DMS 273 (cell line): ENCODE results near the gene BPI.
"Not testable (repeated sequence)": the region's sequence is repeated elsewhere in the genome, so short reads cannot be mapped to it uniquely, and the experiment has no call there.

Experiments
- DNase-seq: peaks from one replicate; lab custom pipeline; 2025; ENCODE audit not compliant: unreplicated experiment; lab: John Stamatoyannopoulos, UW

The BPI gene

DNA sequence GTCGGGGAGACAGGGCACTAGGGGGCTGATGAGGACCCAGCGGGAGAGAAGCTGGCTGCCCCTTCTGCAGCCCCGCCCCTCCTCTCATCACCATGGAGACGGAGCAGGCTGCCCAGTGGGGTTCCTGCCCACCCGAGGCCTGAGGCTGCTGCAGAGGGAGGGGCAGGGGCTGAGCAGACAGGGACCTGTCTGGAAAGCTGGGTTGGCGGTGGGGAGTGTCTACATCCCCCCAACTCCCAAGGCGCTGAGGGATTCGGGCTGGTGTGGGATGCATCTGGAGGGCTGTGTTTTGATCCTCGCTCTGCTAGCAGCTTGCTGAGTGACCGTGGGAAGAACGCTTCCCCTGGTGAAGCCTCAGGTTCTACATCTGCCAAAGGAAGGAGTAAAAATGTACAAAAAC, 1.2 kb upstream of the BPI start:
- DNase-seq = no peak

DNA sequence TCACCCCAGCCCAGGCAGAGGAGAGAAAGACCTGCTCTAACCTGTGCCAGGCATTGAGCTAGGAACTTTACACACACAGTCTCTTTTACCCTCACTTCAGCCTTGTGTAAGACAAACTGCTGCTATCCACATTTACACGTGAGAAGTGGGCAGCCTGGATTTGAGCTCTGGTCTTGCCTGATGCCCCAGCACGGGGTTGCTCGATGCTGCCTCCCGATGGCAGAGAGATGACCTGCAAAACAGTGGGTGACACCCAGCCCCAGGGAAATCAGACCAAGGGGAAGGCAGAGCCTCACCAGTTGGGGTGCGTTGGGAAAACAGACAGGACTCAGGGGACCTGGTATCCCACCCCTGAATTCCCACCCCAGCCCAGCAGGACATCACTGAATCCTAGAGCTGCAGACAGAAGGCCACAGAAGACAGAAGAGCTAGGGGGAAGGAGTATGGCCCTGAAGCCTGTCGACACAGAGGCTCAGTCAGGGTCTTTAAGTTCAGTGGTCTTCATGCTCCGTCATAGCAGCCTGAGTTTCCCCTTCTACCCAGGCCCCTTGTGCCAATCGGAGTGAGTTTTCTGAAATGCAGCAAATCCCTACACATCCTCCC, 990 bp downstream of the BPI start:
- peak; percentile 75 for DNase-seq

DNA sequence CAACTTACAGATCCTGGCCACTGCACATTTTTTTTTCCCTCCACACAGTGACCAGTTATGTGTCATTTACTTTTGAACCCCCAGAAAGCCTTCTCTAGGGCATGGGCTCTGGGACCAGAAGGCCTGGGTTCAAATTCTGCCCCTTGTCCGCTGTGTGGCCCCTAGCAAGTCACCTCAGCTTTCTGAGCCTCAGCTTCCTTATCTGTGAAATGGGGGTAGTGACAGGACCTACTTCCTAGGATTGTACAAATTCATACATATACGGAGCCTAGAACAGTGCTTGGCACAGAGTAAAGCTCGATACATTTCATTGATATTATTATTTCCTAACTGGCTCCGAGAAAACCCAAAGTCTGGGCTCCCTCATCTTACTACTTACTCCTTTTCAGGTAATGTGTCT, 1.6 kb downstream of the BPI start:
- no peak for DNase-seq

DNA sequence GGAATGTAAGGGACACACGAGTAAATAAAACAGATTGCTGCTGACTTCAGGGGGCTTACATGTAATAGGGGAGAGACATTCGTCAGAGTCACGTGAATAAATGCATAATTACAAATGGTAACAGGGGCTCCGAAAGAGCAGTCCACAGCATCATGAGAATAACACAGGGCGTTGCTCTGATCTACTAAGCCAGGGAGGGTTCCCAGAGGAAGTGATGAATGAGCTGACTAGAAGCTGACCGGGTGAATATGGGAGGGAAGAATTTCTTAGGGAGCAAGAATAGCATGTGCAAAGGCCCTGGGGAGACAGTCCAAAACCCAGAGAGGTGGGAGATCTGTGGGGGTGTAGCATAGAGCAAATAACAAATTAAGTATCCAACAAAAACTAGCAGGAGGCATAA, 2.4 kb downstream of the BPI start:
- DNase-seq = no peak

DNA sequence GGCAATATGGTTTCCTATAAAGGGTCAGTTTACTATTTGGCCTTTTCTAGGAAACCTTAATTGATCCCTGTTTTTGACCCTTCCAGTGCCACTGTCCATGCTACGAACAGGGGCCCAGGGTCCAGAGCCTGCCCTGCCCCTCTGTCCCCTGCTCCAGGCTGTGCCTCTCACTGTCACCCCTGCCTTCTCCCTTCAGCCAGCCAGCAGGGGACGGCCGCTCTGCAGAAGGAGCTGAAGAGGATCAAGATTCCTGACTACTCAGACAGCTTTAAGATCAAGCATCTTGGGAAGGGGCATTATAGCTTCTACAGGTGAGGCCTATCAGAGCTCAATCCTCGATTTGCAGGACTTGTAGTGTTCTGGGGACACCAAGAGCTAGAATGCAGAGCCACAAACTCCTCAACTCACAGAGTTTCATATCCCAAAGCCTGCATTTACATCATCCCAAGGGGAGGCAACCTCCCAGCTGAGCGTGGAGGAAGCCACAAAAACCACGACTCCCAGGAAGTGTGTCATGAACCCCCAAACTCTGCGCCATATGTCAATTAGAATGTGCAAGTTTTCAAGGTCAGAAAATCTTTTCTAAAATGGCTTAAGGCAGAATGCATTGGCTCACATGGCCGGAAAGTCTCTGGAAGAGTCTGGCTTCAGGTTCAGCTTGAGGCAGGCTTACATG, 3.6 kb downstream of the BPI start:
- DNase-seq = no peak

DNA sequence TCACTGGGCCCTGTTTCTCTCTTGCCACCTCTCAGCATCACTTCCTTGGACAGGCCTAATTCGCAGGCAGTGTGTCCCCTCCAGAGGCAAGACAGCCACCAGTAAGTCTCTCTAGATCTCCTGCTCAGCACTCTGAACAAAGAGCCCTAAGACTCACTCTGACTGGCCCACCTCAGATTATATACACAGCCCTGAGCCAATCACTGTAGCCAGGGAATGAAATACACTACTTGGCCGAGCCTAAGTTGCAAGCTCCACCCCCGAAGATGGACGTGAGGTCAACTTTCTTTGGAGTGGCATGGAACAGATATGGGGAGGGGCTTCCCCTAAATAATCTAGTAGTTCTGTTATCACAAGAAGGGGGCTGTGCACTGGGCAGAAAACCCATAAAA, 4.1 kb downstream of the BPI start:
- no peak for DNase-seq

DNA sequence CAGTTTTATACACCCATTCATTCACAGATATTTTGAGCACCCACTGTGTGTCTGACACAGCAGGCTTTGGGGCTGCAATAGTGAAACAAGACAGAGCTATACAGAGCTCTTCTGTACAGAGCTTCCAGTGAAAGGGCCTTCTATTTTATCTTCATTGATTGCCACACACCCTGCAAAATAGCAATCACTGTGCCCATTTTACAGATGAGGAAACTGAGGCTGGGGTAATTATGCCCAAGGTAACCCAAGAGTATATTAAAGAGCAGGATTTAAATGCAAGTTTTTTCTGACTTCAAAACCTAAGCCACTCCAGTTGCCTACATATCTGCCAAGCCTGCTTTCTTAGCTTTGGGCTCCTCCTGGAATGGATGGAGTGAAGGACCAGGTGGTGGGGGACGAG, 4.5 kb downstream of the BPI start:
- DNase-seq = no peak

DNA sequence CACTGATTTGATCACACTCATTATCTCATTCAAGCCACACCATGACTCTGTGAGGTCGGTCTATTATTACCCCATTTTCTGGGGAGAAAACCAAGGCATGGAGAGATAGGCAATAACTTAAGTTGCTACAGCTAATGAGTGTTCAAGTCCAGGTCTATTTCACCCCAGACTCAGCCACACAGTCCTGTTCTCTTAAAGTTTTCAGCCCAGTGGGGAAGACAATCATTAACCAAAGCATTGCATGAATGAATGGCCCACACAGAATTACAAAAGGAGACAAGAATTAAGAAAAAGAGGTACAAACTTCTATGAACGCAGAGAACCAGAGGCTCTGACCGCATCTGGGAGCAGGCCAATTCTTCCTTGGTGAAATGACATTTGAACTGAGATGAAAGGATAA, 7.1 kb downstream of the BPI start:
- DNase-seq = no peak

DNA sequence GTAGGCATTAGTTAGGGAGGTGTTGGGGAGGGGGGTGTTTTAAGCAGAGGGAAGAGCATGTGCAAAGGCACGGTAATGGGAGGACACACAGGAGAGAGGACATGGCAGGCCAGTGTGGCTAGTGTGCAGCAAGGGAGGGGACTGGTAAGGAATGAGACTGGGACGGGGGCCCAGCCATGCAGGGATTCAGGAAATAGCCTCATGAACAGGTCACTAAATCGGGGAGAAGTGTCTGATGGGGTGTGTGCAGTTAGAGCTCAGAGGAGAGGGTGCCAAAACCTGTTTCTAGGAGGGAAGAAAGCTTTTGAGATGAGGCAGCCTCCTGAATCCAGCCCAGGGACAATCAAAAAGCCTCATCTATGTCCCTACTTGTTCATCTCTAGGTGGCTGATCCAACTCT, 7.5 kb downstream of the BPI start:
- no peak for DNase-seq

DNA sequence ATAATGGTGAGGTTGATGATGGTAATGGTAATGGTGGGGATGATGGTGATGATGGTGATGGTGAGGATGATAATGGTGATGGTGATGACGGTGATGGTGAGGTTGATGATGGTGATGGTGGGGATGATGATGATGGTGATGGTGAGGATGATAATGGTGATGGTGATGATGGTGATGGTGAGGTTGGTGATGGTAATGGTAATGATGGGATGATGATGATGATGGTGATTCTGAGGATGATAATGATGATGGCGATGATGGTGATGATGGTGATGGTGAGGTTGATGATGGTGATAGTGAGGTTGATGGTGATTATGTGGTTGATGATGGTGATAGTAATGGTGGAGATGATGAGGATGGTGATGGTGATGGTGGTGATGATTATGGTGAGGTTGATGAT, 9.7 kb downstream of the BPI start:
- DNase-seq = no peak

DNA sequence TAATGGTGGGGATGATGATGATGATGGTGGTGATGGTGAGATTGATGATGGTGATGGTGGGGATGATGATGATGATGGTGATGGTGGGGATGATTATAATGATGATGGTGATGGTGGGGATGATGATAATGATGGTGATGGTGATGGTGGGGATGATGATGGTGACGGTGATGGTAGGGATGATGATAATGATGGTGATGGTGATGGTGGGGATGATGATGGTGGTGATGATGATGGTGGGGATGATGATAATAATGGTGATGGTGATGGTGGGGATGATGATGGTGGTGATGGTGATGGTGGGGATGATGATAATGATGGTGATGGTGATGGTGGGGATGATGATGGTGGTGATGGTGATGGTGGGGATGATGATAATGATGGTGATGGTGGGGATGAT, 10.4 kb downstream of the BPI start:
- not testable (repeated sequence) for DNase-seq

DNA sequence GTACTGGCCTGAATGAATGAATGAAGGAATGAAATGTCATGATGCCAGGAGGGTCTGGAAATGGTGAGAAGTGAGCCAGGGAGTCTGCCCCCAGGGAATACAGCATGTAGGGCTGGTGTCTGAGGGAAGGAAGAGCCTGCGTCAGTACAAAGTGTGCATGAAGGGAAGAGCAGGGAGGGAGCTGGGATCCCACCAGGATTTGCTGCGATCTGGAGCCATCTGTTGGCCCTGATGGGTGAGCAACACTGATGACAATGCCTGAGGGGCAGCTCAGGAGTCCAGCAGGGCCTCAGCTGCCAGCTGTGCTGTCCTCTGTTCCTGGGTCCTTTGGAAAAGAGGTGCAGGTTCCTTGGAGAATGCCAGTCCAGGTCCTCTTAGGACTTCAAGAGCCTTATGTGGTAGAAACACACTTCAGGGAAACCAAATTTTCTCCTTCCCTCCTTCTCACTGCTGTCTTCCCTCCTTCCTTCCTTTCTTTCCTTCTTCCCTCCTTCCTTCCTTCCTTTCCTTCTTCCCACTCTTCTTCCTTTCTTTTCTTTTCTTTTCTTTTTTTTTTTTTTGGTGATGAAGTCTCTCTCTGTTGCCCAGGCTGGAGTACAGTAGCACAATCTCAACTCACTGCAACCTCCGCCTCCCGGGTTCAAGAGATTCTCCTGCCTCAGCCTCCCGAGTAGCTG, 11.5 kb downstream of the BPI start:
- peak; percentile 62 for DNase-seq

DNA sequence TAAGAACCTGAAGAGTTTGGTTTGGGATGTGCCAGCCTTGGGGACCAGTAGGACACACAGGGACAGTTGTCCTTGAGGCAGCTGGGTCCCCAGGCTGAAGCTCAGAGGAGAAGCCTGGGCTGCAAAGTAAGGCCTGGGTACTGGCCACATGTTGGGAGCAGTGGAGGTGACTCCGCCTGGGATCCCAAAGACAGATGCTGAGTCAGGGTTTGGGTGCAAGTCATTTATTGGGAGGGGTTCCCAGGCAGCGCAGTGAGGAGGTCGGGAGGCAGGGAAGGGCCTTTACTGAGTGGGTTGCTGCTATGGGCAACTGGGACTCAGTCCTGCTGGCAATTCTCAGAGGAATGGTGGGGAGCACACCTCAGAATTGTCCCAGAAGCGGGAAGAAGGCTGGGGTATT, 12.4 kb downstream of the BPI start:
- DNase-seq = no peak

DNA sequence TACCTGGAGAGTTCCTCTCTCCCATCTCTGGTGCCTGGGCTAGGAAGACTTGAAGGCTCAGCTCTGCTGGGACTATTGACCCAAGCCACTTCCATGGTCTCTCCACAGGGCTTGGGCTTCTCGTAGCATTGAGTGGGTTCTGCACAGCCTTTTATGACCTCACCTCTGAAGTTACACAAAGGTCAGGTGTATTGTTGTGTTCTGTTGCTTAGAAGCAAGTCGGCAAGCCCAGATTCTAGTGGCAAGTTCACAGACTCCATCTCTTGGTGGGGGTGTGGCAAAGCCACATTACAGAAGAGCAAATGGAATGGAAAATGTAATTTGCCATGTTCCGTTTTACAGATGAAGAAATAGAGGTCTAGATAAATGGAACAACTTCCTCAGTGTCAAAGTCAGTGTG, 13.5 kb downstream of the BPI start:
- DNase-seq = no peak

DNA sequence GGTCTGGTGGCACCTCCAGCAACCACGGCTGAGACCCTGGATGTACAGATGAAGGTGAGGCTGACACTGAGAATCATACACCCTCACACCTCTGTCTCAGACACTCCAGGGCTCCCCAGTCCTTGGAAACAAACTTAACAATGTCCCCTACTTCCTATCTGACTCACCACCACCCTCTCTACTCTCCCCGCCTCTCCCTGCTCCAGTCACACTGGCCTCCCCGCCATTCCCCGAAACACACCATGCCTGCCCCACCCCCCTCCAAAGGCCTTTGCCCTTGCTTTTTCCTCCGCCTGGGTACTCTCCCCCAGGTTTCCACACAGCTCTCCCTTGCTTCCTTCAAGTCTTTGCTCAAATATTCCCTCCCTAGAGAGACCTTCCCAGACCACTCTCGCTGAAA, 16.3 kb downstream of the BPI start:
- DNase-seq = no peak

DNA sequence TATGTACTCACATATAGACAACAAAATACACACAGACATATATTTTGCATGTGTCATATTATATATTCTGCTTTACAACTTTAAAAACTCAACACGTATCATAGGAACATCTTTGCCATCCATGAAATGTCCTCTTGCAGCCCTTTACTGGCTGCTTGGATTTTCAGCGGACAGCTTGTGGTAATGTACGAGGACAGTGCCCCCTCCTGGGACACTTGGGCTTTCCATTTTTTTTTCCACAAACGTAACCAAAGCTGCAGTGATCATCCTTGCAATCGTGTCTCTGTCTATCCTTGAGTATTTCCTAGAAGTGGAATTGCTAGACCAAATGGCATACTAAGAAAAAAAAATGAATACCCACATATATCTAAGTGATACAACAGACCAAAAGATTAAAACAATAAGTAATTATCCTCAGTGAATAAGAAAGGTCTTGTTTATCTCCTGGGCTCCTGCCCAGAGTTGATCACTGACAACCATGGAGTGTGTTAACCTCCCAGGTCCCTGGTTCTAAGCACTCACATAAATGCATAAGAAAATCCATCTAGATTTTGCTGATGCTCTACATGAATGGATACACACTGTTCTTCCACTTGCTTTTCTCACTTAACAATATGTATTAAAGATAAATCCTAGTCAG, 18.1 kb downstream of the BPI start:
- DNase-seq = peak; percentile 78

DNA sequence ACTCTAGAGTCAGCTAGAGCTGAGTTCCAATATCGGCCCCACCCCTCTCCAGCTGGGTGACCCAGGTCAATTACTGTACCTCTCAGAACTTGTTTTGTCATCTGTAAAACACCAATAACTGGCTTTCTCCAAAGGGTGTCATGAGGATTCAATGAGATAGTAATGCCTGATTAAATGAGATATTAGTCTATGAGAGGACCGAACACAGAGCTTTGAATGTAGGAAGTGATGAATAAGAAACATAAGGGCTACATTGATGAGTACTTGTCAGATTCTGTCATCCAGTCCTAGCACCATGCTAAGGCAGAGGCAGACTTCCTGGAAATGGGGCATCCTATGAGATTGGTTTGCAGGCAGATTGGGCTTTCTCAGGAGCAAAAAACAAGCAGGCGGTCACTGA, 20.2 kb downstream of the BPI start:
- no peak for DNase-seq

DNA sequence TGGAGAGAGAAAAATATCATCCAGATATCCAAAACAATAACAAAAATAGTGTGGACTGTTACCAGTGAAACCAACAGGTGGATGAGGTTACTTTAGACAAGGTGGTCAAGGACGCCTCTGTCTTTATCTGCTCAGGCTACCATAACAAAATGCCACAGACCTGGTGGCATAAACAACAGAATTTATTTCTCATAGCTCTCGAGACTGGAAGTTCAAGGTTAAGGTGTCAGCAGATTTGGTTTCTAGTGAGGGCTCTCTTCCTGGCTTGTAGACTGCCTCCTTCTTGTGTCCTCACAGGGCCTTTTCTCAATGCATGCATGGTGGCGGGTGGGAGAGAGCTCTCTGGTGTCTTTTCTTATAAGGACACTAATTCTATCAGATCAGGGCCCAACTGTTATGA, 21.2 kb downstream of the BPI start:
- no peak for DNase-seq

DNA sequence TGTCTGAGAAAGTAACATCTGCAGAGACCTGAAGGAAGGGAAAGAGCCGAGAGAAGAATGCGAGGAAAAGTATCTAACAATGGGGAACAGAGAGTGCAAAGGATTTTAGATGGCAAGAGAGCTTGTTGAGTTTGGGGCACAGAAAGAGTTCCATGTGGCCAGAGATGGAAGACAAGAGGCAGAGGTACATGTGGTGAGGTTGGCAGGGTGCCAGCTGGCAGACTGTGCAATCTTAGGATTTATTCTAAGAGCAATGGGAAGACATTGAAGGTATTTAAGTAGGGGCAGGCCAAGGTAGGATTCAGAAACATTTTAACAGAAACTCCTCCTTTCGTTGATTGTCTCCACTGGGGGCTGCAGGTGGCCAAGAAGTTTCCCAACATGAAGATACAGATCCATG, 21.9 kb downstream of the BPI start:
- peak; percentile 17 for DNase-seq

DNA sequence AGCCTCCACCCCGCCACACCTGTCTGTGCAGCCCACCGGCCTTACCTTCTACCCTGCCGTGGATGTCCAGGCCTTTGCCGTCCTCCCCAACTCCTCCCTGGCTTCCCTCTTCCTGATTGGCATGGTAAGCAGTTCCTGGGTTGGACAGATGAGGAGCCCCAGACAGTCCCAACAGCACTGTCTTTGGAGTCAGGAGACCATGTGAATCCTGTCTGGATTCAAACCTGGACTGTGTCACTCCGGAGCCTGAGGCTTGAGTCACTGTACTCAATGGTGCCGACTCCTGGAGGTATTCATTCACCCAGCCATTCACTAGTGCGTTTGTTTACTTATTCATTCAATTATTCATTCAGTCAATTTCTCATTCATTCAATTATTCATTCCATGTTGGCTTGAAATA, 22.4 kb downstream of the BPI start:
- DNase-seq = no peak

DNA sequence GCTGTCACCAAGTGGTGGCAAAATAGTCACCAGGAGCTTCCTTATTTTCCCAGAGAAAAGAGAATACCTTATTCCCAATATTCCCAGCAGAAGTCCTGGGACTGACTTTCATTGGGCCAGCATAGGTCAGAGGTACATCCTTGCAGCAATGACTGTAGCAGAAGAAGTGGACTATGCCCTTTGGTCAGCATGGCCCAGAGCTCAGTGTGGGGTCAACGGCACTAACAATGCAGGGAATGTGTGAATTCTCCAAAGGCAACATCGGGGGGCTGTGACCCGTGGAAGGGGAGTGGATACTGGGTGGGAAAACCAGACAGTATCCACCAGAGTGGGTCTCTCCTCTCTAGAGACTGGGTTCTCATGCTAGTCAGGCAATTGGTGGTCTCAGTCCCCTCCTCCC, 26.7 kb downstream of the BPI start:
- DNase-seq = no peak

DNA sequence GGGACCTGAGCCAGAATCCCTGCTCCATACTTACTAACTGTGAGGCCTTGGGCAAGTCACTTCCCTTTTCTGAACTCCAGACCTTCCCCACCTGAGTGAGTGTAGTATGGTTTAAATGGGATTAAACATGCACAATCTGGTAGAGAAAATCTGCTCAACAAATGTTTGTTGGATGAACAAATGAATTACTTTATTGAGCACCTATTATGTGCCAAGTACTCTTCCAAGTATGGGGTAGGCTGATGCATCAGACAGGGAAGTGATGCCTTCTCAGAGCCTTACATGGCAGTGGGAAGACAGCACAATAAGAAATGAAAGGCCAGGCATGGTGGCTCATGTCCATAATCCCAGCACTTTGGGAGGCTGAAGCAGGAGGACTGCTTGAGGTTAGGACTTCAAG, 27.3 kb downstream of the BPI start:
- no peak for DNase-seq
